Smooth muscle cell (in vitro differentiated cells): Measurements from ENCODE around the gene COL4A3. TPM values are rescaled to one million over a fixed set of nuclear protein-coding genes. Genes with fewer than 3 reads are reported as not detected.

Source experiments
- DNase-seq: peaks from one replicate; lab custom pipeline; 2025; ENCODE audit not compliant: unreplicated experiment; lab: John Stamatoyannopoulos, UW
- H2AFZ ChIP-seq: fragments of 200-600 bp; sonication (generic); 2 replicates; pipeline ENCODE4 v1.6.0; 2016; ENCODE audit warnings: antibody characterized with exemption, low read depth, mild to moderate bottlenecking
- H3F3A ChIP-seq: fragments of 200-600 bp; sonication (generic); 2 replicates; pipeline ENCODE4 v1.6.0; 2017; ENCODE audit warnings: antibody characterized with exemption, low read depth
- H3K27ac ChIP-seq: fragments of 200-600 bp; sonication (generic); 2 replicates; pipeline ENCODE4 v1.5.1; 2016; ENCODE audit warnings: low read depth, mild to moderate bottlenecking
- H3K27me3 ChIP-seq: fragments of 200-600 bp; sonication (generic); 2 replicates; pipeline ENCODE4 v1.6.1; 2016; ENCODE audit warnings: low read depth, mild to moderate bottlenecking
- H3K36me3 ChIP-seq: fragments of 200-600 bp; sonication (generic); 2 replicates; pipeline ENCODE4 v1.5.1; 2016; ENCODE audit warnings: low read depth
- H3K4me1 ChIP-seq: fragments of 200-600 bp; sonication (generic); 2 replicates; pipeline ENCODE4 v1.5.1; 2016; ENCODE audit warnings: low read depth
- H3K4me2 ChIP-seq: fragments of 200-600 bp; sonication (generic); 2 replicates; pipeline ENCODE4 v1.6.0; 2016; ENCODE audit warnings: mild to moderate bottlenecking
- H3K4me3 ChIP-seq: fragments of 200-600 bp; sonication (generic); 2 replicates; pipeline ENCODE4 v1.5.1; 2016; ENCODE audit warnings: mild to moderate bottlenecking
- H3K79me2 ChIP-seq: fragments of 200-600 bp; sonication (generic); 2 replicates; pipeline ENCODE4 v1.6.0; 2016; ENCODE audit warnings: low read depth, mild to moderate bottlenecking
- H3K9ac ChIP-seq: fragments of 200-600 bp; sonication (generic); 2 replicates; pipeline ENCODE4 v1.6.0; 2016; ENCODE audit warnings: low read depth
- H3K9me3 ChIP-seq: fragments of 200-600 bp; sonication (generic); replicated peaks from 2 replicates; pipeline ENCODE4 v1.5.1; 2016; ENCODE audit warnings: low read depth
- H4K20me1 ChIP-seq: fragments of 200-600 bp; sonication (generic); 2 replicates; pipeline ENCODE4 v1.6.0; 2016; ENCODE audit warnings: low read depth
- CTCF ChIP-seq: fragments of 200-600 bp; sonication (generic); IDR thresholded peaks from 2 replicates; pipeline ENCODE4 v1.5.1; 2017; ENCODE audit warnings: borderline replicate concordance, mild to moderate bottlenecking, antibody characterized with exemption; ENCODE audit not compliant: insufficient read depth, poor library complexity, severe bottlenecking
- WGBS: methylation state at CpG from one replicate; pipeline ENCODE4 v1.1.7; 2016; ENCODE audit warnings: low lambda C conversion rate; 5-methylcytosine and 5-hydroxymethylcytosine counted together
- polyA plus RNA-seq: library from polyadenylated mRNA; unstranded; fragments of >200 nt; fragmentation: Nextera tagmentation; extraction: Ambion mirVana; gene quantifications from 2 replicates; pipeline ENCODE4 v1.2.1, GENCODE V29; 2016
- total RNA-seq: library from RNA; depleted of rRNA; stranded (reverse); fragments of >200 nt; gene quantifications from 2 replicates; pipeline ENCODE4 v1.2.3, GENCODE V29; 2014

Gene COL4A3
- total and polyA plus RNA-seq, 2 experiments from 2014 or later: not detected

DNA sequence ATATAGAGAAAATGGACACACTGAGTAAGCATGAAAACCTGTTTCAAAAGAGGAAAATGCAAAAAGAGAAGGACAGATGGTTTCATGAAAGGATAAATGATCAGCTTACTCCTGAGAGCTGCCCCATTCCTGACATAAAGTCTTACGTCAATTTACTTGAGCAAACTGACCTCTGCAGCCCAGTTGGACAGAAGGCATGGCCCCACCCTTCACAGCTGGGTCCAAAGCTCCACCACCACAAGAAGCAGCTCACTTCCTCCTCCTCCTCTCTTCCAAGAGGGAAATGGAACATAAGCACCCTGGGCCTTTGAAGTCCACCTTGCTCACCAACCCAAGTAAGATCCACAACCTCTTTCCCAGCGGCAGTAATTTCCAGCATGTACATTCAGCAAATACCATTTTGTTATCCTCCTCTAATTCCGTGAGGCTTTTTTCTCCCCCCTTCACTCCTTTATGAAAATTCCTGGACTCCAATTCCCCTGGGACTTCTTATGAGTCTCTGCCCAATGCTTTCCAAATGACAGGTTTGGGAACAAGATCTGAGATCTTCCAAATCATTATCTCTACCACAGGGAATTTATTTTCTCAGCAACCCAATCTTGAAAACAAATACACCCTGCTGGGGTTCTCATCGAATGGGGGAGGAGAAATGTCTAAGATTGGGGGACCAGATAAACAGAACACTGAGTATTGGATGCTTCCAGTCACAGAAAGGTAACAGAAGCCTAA is 10.5 kb upstream of the COL4A3 start:
- Histone ChIP-seq H3K27me3 (peaks cover 19% of the 10 kb centered on the region), H3K9me3 (no peaks in the 10 kb centered on the region), H3K4me2 (no peak overlapping the region), H3K27ac (no peak overlapping the region), H3K79me2 (no peaks in the 10 kb centered on the region), H4K20me1 (no peaks in the 10 kb centered on the region), H3F3A (no peaks in the 10 kb centered on the region), H3K4me1 (no peaks in the 10 kb centered on the region), H3K36me3 (no peaks in the 10 kb centered on the region), H3K9ac (no peak overlapping the region), H2AFZ (no peak overlapping the region), H3K4me3 (no peak overlapping the region)
- no peak for DNase-seq
- 92% methylated on average over 4 of the region's 4 CpGs for WGBS
- no peak for TF ChIP-seq CTCF

DNA sequence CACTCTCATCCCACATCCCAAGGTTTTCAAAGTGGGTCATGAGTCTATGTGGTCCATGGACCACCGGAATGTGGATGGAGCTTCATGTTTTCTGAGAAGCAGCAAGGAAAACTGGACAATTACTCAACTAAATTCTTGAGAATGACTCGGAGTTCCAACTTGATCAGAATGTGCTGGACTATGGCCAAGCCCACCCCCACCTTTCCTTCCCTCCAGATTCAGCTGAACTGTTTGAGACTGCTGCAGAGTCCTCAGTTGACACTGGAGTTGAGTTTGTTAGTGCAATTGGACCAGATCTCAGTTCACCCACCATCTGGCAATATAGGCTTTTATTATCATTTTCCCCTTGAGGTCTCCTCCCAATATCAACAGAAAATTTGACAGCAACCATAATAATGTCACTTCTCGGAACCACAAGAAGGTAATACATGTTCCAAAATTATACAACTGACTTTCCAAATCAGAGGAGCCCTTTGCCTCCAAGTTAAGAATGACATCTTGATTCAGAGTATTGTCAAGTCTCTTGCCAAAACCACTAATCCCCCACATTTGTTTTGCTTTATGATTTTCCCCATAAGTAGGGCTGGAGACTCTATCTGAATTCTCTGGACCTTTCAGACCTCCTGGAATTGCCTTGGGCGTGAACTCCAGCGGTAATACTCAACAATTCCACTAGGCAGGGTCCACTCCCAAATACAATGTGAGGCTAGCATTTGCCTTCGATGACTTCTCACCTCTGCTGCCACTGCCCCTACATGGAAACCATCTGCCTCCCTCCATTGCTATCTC is 9.2 kb upstream of the COL4A3 start:
- H3K79me2 ChIP-seq: no peaks in the 10 kb centered on the region

DNA sequence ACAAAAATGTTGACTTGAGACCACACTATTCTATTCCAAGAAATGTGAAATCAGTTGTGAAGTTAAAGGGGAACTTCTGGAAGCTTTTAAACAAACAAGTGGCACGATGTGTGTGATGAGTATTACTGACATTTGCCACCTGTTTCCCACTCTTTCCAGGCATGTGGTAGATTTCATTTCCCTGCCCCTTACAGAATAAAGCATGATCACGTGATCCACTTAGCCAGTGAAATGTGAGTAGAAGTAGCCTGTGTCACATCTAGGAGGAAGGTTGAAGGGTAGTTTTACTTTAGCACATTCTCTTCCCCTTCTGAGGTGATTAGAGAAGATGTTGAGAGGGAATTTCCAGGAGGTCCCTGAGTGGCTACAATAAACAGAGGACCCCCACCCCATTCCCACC is 4.3 kb upstream of the COL4A3 start:
- Histone ChIP-seq H3K9ac (no peak overlapping the region), H3F3A (no peaks in the 10 kb centered on the region), H3K4me2 (no peak overlapping the region), H3K27ac (no peak overlapping the region), H3K4me1 (peaks cover 13% of the 10 kb centered on the region), H3K36me3 (no peaks in the 10 kb centered on the region), H3K79me2 (no peaks in the 10 kb centered on the region), H3K9me3 (no peaks in the 10 kb centered on the region), H4K20me1 (no peaks in the 10 kb centered on the region), H2AFZ (no peak overlapping the region), H3K4me3 (no peak overlapping the region), H3K27me3 (peaks cover 80% of the 10 kb centered on the region)
- WGBS: 72% methylated on average over 2 of the region's 2 CpGs
- no peak for DNase-seq
- no peak for TF ChIP-seq CTCF

More for the DNA sequence above, 9.2 kb upstream of the COL4A3 start:
- Histone ChIP-seq H3K9ac (no peak overlapping the region), H3K36me3 (no peaks in the 10 kb centered on the region), H4K20me1 (no peaks in the 10 kb centered on the region), H2AFZ (no peak overlapping the region), H3K27ac (no peak overlapping the region), H3F3A (no peaks in the 10 kb centered on the region), H3K4me3 (no peak overlapping the region), H3K4me1 (no peaks in the 10 kb centered on the region), H3K27me3 (peaks cover 31% of the 10 kb centered on the region), H3K9me3 (no peaks in the 10 kb centered on the region), H3K4me2 (no peak overlapping the region)
- 86% methylated on average over 6 of the region's 6 CpGs for WGBS
- DNase-seq: no peak
- no peak for TF ChIP-seq CTCF
